Glomerular visceral epithelial cell (primary cell): ENCODE measurements around the gene CD274.
A peak's percentile ranks its signal among the peaks of the same experiment; 100 is the strongest.
"Not testable (repeated sequence)": the region's sequence is repeated elsewhere in the genome, so short reads cannot be mapped to it uniquely, and the experiment has no call there.

Experiments
- DNase-seq: peaks from one replicate; pipeline ENCODE4 v3.0.0-alpha.2; 2016; ENCODE audit errors: extremely low spot score

Gene CD274

GRCh38 chr9:5450359-5451091 is at the start of gene CD274:
Gene CD274, plus strand, starts transcription at chr9:5450542. Its CDS starts 5,572 bp downstream, at chr9:5456114.
- DNase-seq: peak; percentile 97

DNA sequence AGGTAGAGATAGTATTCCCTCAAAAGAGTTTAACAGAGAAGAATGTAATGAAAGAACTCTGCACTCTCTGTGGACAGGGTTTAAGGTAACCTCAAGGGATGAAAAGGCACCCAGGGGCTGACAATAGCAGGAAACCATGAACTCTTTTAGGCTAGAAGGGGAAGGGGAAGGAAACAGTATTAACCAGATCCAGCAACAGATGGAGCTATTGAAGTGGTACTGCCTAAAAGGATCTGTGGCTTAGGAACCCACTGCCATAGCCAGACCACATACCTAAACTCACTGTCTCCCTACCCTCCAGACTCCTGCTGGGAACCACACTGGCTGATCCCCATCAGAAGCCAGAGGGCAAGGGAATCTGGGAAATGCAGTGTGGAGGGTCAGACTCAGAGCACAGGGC is 48.1 kb upstream of the CD274 start:
- no peak for DNase-seq

DNA sequence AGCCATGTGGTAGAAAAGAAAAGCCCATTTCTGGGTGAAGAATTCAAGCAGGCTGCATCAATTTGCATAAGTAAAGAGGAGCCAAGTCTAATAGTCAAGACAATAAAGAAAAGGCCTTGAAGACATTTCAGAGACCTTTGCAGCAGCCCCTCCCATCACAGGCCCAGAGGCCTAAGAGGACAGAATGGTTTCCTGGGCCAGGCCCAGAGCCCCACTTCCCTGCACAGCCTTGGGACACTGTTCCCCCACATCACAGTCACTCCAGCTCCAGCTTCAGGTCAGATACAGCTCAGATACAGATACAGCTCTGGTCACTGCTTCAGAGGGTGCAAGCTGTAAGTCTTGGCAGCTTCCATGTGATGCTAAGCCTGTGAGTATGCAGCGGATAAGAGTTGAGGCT is 41.7 kb upstream of the CD274 start:
- no peak for DNase-seq

- DNase-seq: no peak
Measured at GRCh38 chr9:5416953-5417352, 33.4 kb upstream of the CD274 start.

GRCh38 chr9:5418481-5418880 is 31.9 kb upstream of the CD274 start:
- DNase-seq: no peak

DNA sequence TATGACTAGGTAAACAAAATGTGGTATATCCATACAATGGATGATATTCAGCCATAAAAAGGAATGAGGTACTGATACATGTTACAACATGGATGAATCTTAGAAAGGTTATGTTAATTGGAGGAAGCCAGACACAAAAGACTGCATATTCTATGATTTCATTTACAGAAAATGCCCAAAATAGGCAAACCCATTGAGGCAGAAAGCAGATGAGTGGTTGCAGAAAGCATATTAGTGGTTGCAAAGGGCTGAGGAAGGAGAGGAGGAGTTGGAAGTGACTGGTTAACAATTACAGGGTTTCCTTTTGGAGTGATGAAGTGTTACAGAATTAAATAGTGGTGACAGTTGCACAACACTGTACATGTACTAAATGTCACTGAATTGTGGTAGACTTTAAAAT is 30.4 kb upstream of the CD274 start:
- DNase-seq: no peak

GRCh38 chr9:5421163-5421562 is 29.2 kb upstream of the CD274 start:
- no peak for DNase-seq

DNA sequence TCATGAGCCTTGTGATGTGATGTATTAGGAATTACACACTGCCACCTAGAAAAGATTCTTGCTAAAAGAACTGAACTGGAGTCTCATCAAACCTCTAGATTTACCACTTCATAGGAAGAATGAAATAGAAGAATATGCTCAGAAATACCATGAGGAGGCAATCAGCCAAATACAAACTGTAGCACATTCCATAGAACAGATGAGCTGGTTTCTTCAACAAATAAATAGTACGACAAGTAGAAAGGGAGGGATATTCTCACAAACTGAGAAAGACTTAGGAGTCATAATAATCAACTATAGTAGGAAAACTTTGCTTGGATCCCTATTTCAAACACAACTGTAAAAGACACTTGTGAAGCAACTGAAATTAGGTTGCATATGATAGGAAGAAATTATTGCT is 28.1 kb upstream of the CD274 start:
- no peak for DNase-seq

GRCh38 chr9:5425006-5425628 is 25.2 kb upstream of the CD274 start:
- DNase-seq: peak; percentile 33

DNA sequence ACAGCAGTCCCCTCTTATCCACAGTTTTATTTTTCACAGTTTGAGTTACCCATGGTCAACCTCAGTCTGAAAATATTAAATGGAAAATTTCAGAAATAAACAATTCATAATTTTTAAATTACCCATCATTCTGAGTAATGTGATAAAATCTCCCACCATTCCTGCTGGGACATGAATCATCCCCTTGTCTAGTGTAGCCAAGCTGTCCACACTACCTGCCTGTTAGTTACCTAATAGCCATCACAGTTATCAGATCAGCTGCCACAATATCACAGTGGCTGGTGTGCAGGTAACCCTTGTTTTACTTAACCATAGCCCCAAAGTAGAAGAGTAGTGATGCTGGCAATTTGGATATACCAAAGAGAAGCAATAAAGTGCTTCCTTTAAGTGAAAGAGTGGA is 23.3 kb upstream of the CD274 start:
- DNase-seq: no peak

DNA sequence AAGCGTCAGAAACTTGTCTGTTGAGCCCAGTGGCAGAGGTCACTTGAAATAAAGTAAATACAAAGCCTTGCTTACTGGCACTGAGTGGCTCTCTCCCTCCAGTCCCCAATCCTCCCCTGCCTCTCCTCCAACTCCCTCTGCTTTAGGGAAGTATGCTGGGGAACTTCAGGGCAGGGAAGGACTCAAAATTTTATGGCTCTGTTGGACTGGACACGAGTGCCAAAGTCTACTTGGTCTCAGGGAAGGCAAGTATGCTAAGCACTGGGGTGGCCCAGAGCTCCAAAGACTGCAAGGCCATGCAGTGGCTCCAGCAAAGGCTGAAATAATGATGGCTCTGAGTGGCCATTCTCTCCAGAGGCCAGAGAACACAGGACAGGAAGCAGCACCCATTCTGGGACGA is 22.2 kb upstream of the CD274 start:
- no peak for DNase-seq

DNA sequence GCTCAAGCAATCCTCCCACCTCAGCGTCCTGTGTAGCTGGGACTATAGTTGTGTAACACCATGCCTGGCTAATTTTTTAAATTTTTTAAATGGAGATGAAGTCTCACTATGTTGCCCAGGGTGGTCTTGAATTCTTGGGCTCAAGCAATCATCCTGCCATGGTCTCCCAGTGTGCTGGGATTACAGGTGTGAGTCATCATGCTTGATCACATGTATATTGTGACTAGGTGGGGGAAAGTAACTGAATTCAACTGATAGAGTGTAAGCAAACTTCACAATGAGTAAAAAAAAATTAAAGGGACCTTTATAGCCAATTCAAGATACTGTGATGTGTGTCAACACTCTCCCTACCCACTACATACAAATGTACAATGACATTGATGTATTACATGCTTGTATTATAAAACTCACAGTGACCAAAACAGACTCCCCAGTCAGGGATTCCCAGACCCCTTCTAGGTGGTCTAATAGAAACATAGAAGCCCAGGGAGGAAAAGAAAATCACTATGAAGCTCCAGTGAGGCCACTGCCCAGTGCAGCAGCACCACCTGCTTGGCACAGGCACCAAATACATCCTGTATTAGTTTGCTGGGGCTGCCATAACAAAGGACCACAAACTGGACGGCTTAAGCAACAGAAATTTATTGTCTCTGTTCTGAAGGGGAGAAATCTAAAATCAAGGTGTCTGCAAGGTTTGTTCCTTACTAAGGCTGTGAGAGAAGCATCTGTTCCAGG is 21.4 kb upstream of the CD274 start:
- no peak for DNase-seq

DNA sequence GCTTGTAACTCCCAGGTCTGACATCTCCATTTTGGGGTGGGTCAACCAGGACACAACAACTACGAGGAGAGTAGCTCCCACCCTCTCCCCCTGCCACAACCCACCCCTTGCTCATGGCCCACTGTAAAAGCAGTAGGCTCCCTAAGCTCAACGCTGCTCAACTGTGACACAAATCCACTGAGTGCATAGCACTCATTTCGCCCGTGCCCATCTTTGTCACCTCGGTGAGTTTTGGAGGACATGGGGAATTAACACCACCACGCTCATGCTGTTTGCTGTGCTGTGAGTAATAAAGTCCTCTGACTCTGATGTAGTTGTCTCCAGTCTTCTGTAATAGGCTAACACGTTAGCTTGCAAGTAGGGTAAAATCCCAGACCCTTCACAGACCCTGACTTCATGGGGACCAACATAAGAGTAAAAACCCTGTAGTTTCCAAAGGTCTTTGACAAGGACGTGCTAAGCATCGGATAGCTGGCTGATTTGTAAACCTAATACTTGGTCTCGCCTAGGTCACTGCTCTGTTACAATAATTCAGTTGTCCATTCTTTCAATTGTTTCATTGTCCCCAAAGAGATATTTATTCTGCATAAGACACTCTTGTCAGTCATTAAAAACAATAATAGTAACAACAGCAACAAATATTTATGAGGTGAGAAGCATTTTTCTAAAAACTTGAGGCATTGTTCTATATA is 20.3 kb upstream of the CD274 start:
- DNase-seq: no peak

DNA sequence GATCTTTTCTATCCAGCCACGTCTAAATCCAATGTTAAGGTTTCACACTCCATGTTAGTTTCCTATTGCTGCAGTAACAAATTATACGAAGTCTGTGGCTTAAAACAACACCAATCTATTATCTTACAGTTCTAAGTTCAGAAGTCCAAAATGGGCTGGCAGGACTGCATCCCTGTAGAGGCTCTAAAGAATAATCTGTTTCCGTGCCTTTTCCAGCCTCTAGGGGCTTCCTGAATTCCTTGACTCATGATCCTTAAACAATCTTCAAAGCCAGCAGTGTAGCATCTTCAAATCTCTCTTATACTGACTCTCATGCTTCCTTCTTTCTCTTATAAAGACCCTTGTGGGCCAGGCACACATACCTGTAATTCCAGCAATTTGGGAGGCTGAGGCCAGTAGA is 19.4 kb upstream of the CD274 start:
- no peak for DNase-seq

GRCh38 chr9:5432890-5433289 is 17.5 kb upstream of the CD274 start:
- DNase-seq: not testable (repeated sequence)

DNA sequence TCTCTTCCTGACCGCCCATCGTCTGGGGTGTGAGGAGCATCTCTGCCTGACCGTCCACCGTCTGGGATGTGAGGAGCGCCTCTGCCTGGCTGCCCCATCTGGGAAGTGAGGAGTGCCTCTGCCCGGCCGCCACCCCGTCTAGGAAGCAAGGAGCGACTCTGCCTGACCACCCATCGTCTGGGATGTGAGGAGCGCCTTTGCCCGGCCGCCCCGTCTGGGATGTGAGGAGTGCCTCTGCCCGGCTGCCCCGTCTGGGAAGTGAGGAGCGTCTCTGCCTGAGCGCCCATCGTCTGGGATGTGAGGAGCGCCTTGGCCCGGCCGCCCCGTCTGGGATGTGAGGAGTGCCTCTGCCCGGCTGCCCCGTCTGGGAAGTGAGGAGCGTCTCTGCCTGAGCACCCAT is 17.0 kb upstream of the CD274 start:
- DNase-seq: not testable (repeated sequence)

DNA sequence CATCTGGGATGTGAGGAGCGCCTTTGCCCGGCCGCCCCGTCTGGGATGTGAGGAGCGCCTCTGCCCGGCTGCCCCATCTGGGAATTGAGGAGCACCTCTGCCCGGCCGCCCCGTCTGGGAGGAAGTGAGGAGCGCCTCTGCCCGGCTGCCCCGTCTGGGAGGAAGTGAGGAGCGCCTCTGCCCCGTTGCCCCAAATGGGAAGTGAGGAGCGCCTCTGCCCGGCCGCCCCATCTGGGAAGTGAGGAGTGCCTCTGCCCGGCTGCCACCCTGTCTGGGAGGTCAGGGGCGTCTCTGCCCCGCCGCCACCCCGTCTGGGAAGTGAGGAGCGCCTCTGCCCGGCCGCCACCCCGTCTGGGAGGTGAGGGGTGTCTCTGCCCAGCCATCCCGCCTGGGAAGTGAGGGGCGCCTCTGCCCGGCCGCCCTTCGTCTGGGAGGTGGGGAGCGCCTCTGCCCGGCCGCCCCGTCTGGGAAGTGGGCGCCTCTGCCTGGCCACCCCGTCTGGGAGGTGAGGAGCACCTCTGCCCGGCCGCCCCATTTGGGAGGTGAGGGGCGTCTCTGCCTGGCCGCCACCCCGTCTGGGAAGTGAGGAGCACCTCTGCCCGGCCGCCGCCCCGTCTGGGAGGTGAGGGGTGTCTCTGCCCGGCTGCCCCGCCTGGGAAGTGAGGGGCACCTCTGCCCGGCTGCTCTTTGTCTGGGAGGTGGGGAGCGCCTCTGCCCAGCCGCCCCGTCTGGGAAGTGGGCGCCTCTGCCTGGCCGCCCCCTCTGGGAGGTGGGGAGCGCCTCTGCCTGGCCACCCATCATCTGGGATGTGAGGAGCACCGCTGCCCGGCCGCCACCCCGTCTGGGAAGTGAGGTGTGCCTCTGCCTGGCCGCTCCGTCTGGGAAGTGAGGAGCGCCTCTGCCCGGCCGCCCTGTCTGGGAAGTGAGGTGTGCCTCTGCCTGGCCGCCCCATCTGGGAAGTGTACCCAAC is 16.2 kb upstream of the CD274 start:
- DNase-seq: not testable (repeated sequence)

DNA sequence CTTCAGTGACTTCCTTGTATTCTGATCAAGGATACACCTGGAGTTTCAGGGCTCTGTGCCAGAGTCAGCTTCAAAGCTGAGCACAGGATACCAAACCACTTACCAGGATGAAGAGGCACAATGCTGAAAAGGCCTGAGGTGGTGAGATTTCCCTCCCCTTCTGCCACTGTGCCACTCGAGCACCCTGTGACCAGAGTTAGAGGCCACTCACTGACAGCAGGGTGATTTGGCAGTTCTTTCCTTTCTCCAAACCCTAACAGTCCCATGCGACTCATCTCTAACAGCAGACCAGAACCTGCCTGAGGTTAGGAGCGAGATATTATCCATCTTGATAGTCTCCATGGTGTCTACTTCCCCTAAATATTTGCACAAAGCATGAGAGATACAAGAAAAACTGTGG is 14.4 kb upstream of the CD274 start:
- DNase-seq: no peak

DNA sequence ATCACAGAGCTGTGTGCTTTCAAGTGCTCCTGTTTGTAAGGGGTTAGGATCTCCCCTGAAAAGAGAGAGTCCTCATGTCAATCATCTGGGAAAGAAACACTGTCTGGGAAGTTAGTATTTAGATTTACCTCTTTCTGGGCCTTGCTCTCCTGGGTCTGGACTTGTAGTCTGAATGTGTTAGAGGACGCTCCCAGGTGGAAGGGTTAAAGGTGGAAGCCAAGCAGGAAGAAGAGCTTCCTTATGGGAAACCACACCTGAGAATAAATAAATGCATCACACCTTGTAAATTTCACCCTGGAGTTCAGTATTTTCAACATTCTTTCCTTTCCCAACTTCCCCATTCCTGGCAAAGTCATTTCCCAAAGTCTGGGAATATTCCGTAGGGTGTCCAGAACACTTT is 13.9 kb upstream of the CD274 start:
- DNase-seq: no peak

DNA sequence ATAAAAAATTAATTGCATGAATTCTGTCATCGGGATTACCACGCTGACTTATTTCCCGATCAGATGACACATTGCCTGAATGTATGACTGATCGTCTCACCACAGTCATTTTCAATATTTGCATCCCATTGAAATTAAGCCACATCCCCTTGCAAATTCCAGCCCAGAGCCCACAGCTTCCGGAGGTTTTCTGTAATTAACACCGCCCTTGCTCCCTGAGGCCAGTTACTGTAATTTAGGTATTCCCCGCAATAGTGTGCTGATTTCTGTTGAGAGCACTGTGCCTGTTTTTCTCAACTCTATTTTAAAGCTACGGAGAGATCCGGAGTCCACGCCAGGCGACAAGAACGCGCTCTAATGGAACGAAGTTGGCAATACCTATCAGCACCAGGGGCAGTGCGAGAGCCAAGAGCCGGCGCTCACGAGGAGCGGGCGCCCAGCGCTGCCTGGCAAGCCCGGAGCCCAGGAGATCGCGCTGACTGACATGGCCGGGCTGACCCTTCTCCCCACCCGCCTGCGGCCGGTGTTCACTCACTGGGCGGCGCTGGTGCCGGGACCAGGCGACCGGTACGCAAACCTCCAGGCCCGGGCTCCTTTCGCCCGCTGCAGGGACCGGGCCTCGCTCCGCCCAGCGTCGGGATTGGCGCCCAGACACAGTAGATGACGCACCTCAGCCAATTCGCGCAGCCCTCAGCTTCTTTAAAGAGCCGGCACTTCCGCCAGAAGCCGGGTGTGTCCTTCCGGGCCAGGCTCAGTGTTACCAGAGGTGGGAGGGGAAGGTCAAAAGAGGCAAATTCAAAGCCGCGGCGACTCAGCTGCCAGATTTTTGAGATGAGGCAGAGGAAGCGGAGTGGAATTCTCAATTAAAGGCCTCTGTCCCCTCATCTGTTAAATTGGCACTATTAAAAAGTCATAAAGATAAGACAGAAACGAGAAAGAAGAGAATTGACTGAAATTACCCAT is 12.8 kb upstream of the CD274 start, which contains the start of gene PLGRKT:
Gene PLGRKT (minus strand): TSS at position 672 of the 963 bp plus-strand sequence. CDS start 5,948 bp downstream, outside the sequence.
- DNase-seq: peak; percentile 96
